GM23338 (cell line): Measurements from ENCODE around the gene UBP1. TPM values are rescaled to one million over a fixed set of nuclear protein-coding genes. Genes with fewer than 3 reads are reported as not detected.
"Not testable (repeated sequence)": the region's sequence is repeated elsewhere in the genome, so short reads cannot be mapped to it uniquely, and the experiment has no call there.

ENCODE experiments used
- ATAC-seq: fragments of 200-7000 bp; cut with Tn5 transposase; 3 replicates; pipeline ENCODE4 v1.9.1; 2020
- DNase-seq: peaks from one replicate; pipeline ENCODE4 v3.0.0-alpha.2; 2015; ENCODE audit warnings: low spot score
- H2AFZ ChIP-seq: fragments of 200-600 bp; sonication (generic); 2 replicates; pipeline ENCODE4 v1.8.0; 2016; ENCODE audit warnings: antibody characterized with exemption, mild to moderate bottlenecking, moderate library complexity
- H3F3A ChIP-seq: fragments of 200-600 bp; sonication (generic); replicated peaks from 2 replicates; pipeline ENCODE4 v1.8.0; 2017; ENCODE audit warnings: antibody characterized with exemption, mixed run types, low read depth
- H3K27ac ChIP-seq: fragments of 200-600 bp; sonication (generic); 2 replicates; pipeline ENCODE4 v1.6.1; 2016; ENCODE audit warnings: low read depth
- H3K27me3 ChIP-seq: fragments of 200-600 bp; sonication (generic); 2 replicates; pipeline ENCODE4 v1.8.0; 2016; ENCODE audit warnings: mild to moderate bottlenecking, mixed run types, moderate library complexity; ENCODE audit not compliant: insufficient read depth
- H3K36me3 ChIP-seq: fragments of 200-600 bp; sonication (generic); 2 replicates; pipeline ENCODE4 v1.8.0; 2016; ENCODE audit warnings: mild to moderate bottlenecking; ENCODE audit not compliant: insufficient read depth
- H3K4me1 ChIP-seq: fragments of 200-600 bp; sonication (generic); 2 replicates; pipeline ENCODE4 v1.8.0; 2016; ENCODE audit warnings: mild to moderate bottlenecking, moderate library complexity; ENCODE audit not compliant: insufficient read depth
- H3K4me2 ChIP-seq: fragments of 200-600 bp; sonication (generic); 2 replicates; pipeline ENCODE4 v1.7.1; 2017; ENCODE audit warnings: mixed run types
- H3K4me3 ChIP-seq: fragments of 200-600 bp; sonication (generic); 2 replicates; pipeline ENCODE4 v1.6.1; 2016; ENCODE audit warnings: mixed run types
- H3K79me2 ChIP-seq: fragments of 200-600 bp; sonication (generic); replicated peaks from 2 replicates; pipeline ENCODE4 v1.8.0; 2017; ENCODE audit warnings: mild to moderate bottlenecking; ENCODE audit not compliant: insufficient read depth
- H3K9me2 ChIP-seq: fragments of 200-600 bp; sonication (generic); 2 replicates; pipeline ENCODE4 v1.8.0; 2017; ENCODE audit not compliant: insufficient read depth
- H4K20me1 ChIP-seq: fragments of 200-600 bp; sonication (generic); replicated peaks from 2 replicates; pipeline ENCODE4 v1.8.0; 2017; ENCODE audit warnings: mild to moderate bottlenecking; ENCODE audit not compliant: insufficient read depth
- H3K27ac Mint-ChIP-seq: 2 replicates; pipeline ENCODE4 v1.8.0; 2020; ENCODE audit warnings: inconsistent platforms, mild to moderate bottlenecking, moderate library complexity, mixed read lengths
- H3K27me3 Mint-ChIP-seq: 3 replicates; pipeline ENCODE4 v1.8.0; 2022; ENCODE audit warnings: low read depth, mild to moderate bottlenecking, moderate library complexity, mixed read lengths, inconsistent platforms; ENCODE audit not compliant: insufficient read depth, poor library complexity
- H3K36me3 Mint-ChIP-seq: 3 replicates; pipeline ENCODE4 v1.8.0; 2021; ENCODE audit warnings: low read depth, mild to moderate bottlenecking, inconsistent platforms, moderate library complexity, mixed read lengths
- H3K4me1 Mint-ChIP-seq: 3 replicates; pipeline ENCODE4 v1.8.0; 2020; ENCODE audit warnings: mild to moderate bottlenecking, inconsistent platforms, mixed read lengths
- H3K4me3 Mint-ChIP-seq: 3 replicates; pipeline ENCODE4 v1.8.0; 2021; ENCODE audit warnings: moderate library complexity, mild to moderate bottlenecking, inconsistent platforms, mixed read lengths
- H3K9me3 Mint-ChIP-seq: 3 replicates; pipeline ENCODE4 v1.8.0; 2020; ENCODE audit warnings: moderate library complexity, mild to moderate bottlenecking, inconsistent platforms, mixed read lengths
- EZH2 ChIP-seq: fragments of 200-600 bp; sonication (generic); IDR thresholded peaks from one replicate; pipeline ENCODE4 v1.8.0; 2017; ENCODE audit warnings: antibody characterized with exemption, mild to moderate bottlenecking, low read depth; ENCODE audit not compliant: unreplicated experiment
- JUNB ChIP-seq: IDR thresholded peaks from one replicate; pipeline ENCODE4 v1.6.1; 2016; ENCODE audit warnings: antibody characterized with exemption; ENCODE audit not compliant: unreplicated experiment
- polyA plus RNA-seq: library from polyadenylated mRNA; unstranded; fragments of >200 nt; fragmentation: Nextera tagmentation; extraction: Ambion mirVana; gene quantifications from 2 replicates; pipeline ENCODE4 v1.2.1, GENCODE V29; 2016
- total RNA-seq: library from RNA; depleted of rRNA; stranded (reverse); fragments of >200 nt; shearing (Covaris generic); gene quantifications from 2 replicates; pipeline ENCODE4 v1.2.3, GENCODE V29; 2014
- TF ChIP-seq, protein P1 (sequence below): fragments of 250-450 bp; sonication (Bioruptor Pico); IDR thresholded peaks from 2 replicates; pipeline ENCODE4 v1.5.0; 2020; ENCODE audit warnings: mild to moderate bottlenecking, moderate library complexity

UBP1 gene
- total and polyA plus RNA-seq, 2 experiments from 2014 or later: 16.8 to 66.8 TPM

DNA sequence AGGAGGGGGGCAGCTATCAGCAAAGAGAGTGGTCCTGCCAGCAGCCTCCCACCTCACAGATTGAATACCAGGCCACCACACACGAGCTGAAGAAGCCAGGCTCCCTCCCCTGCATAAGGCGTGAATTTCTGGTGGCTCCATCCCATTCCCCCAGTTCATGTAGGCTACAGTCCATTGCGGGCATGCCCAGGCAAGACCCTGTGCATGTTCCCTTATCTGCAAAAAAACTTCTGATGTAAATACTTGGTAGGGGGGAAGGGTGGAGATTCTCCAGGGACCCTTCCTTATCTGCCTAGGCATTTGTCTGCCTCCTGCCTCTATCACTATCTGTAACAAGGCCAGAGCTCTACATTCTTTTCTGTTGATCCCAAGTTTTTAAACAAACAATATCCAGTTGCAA, 27.6 kb upstream of the UBP1 start (continued):
- TF ChIP-seq, protein P1, sequence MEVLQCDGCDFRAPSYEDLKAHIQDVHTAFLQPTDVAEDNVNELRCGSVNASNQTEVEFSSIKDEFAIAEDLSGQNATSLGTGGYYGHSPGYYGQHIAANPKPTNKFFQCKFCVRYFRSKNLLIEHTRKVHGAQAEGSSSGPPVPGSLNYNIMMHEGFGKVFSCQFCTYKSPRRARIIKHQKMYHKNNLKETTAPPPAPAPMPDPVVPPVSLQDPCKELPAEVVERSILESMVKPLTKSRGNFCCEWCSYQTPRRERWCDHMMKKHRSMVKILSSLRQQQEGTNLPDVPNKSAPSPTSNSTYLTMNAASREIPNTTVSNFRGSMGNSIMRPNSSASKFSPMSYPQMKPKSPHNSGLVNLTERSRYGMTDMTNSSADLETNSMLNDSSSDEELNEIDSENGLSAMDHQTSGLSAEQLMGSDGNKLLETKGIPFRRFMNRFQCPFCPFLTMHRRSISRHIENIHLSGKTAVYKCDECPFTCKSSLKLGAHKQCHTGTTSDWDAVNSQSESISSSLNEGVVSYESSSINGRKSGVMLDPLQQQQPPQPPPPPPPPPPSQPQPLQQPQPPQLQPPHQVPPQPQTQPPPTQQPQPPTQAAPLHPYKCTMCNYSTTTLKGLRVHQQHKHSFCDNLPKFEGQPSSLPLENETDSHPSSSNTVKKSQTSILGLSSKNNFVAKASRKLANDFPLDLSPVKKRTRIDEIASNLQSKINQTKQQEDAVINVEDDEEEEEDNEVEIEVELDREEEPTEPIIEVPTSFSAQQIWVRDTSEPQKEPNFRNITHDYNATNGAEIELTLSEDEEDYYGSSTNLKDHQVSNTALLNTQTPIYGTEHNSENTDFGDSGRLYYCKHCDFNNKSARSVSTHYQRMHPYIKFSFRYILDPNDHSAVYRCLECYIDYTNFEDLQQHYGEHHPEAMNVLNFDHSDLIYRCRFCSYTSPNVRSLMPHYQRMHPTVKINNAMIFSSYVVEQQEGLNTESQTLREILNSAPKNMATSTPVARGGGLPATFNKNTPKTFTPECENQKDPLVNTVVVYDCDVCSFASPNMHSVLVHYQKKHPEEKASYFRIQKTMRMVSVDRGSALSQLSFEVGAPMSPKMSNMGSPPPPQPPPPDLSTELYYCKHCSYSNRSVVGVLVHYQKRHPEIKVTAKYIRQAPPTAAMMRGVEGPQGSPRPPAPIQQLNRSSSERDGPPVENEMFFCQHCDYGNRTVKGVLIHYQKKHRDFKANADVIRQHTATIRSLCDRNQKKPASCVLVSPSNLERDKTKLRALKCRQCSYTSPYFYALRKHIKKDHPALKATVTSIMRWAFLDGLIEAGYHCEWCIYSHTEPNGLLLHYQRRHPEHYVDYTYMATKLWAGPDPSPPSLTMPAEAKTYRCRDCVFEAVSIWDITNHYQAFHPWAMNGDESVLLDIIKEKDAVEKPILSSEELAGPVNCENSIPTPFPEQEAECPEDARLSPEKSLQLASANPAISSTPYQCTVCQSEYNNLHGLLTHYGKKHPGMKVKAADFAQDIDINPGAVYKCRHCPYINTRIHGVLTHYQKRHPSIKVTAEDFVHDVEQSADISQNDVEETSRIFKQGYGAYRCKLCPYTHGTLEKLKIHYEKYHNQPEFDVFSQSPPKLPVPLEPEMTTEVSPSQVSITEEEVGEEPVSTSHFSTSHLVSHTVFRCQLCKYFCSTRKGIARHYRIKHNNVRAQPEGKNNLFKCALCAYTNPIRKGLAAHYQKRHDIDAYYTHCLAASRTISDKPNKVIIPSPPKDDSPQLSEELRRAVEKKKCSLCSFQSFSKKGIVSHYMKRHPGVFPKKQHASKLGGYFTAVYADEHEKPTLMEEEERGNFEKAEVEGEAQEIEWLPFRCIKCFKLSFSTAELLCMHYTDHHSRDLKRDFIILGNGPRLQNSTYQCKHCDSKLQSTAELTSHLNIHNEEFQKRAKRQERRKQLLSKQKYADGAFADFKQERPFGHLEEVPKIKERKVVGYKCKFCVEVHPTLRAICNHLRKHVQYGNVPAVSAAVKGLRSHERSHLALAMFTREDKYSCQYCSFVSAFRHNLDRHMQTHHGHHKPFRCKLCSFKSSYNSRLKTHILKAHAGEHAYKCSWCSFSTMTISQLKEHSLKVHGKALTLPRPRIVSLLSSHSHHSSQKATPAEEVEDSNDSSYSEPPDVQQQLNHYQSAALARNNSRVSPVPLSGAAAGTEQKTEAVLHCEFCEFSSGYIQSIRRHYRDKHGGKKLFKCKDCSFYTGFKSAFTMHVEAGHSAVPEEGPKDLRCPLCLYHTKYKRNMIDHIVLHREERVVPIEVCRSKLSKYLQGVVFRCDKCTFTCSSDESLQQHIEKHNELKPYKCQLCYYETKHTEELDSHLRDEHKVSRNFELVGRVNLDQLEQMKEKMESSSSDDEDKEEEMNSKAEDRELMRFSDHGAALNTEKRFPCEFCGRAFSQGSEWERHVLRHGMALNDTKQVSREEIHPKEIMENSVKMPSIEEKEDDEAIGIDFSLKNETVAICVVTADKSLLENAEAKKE (CRISPR knock-in tag): no peak

GRCh38 chr3:33461097-33461496, 20.9 kb upstream of the UBP1 start:
- H4K20me1 ChIP-seq: no peaks in the 10 kb centered on the region
- Mint-ChIP-seq H3K4me1 (no peaks in the 10 kb centered on the region; the same call in 2 of the 3 replicates), H3K36me3 (peaks cover 58% of the 10 kb centered on the region), H3K9me3 (peaks cover 85% of the 10 kb centered on the region), H3K27me3 (peaks cover 3% of the 10 kb centered on the region), H3K27ac (no peak overlapping the region), H3K4me3 (no peak overlapping the region)
- H3K4me3 ChIP-seq: no peak overlapping the region
- no peaks in the 10 kb centered on the region for H3K79me2 ChIP-seq
- no peaks in the 10 kb centered on the region for H3K4me1 ChIP-seq
- no peak for DNase-seq
- no peak for TF ChIP-seq EZH2
- TF ChIP-seq JUNB: no peak
- H3K27me3 ChIP-seq: no peaks in the 10 kb centered on the region
- no peak for ATAC-seq
- no peak overlapping the region for H3K27ac ChIP-seq
- H2AFZ ChIP-seq: no peak overlapping the region
- no peaks in the 10 kb centered on the region for H3F3A ChIP-seq
- 0 out of 2 replicates have a peak, but pooled peaks cover 8% of the 10 kb centered on the region for H3K9me2 ChIP-seq
- peaks cover 23% of the 10 kb centered on the region for H3K36me3 ChIP-seq
- no peak overlapping the region for H3K4me2 ChIP-seq

GRCh38 chr3:33459577-33459976, 19.4 kb upstream of the UBP1 start:
- not testable (repeated sequence) for ATAC-seq, H3K4me3 ChIP-seq, H3K4me1 Mint-ChIP-seq, H3K27ac ChIP-seq, H3K4me3 Mint-ChIP-seq, H3K27me3 Mint-ChIP-seq, H4K20me1 ChIP-seq, H3K27me3 ChIP-seq, H3K9me2 ChIP-seq, H3K27ac Mint-ChIP-seq, H3K4me1 ChIP-seq, H3K4me2 ChIP-seq, H3K79me2 ChIP-seq, H2AFZ ChIP-seq, H3F3A ChIP-seq, DNase-seq
- Mint-ChIP-seq H3K36me3 (peaks cover 62% of the 10 kb centered on the region), H3K9me3 (peaks cover 86% of the 10 kb centered on the region)
- peaks cover 19% of the 10 kb centered on the region for H3K36me3 ChIP-seq
